Urinary bladder (tissue), 4 donors: ENCODE results near the gene SLC9A4. TPM values are rescaled to one million over a fixed set of nuclear protein-coding genes. Genes with fewer than 3 reads are reported as not detected.
A peak's percentile ranks its signal among the peaks of the same experiment; 100 is the strongest.

Source experiments
- DNase-seq: peaks from one replicate; pipeline ENCODE4 v3.0.0-alpha.2; 2015; ENCODE audit errors: extremely low spot score
- H3K27ac ChIP-seq: one replicate; pipeline ENCODE4 v1.5.1; 2013; ENCODE audit warnings: low read depth, mild to moderate bottlenecking, moderate library complexity
- H3K36me3 ChIP-seq: one replicate; pipeline ENCODE4 v1.6.1; 2013; ENCODE audit warnings: mild to moderate bottlenecking, moderate library complexity; ENCODE audit not compliant: insufficient read depth
- H3K4me1 ChIP-seq: one replicate; pipeline ENCODE4 v1.6.1; 2013; ENCODE audit warnings: mild to moderate bottlenecking, moderate library complexity; ENCODE audit not compliant: insufficient read depth
- H3K4me3 ChIP-seq: one replicate; pipeline ENCODE4 v1.5.1; 2013; ENCODE audit warnings: low read depth, low read length
- WGBS: extraction: QIAGEN DNeasy Blood & Tissue Kit; methylation state at CpG from one replicate; pipeline ENCODE4 v1.1.7; 2013; 5-methylcytosine and 5-hydroxymethylcytosine counted together
- polyA plus RNA-seq: library from polyadenylated mRNA; stranded (reverse); fragments of 200-250 nt; gene quantifications from one replicate; pipeline ENCODE4 v1.2.3, GENCODE V29; 2013
- total RNA-seq: library from RNA; depleted of rRNA; stranded (reverse); fragments of >200 nt; gene quantifications from one replicate; pipeline ENCODE4 v1.2.3, GENCODE V29; 2014
- donor health status: healthy with polysubstance abuse.
- donor health status: healthy.

The SLC9A4 gene
- total and polyA plus RNA-seq, 2 donors = 0.22 to 2.9 TPM

GRCh38 chr2:102499558-102499957 lies 26.5 kb downstream of the SLC9A4 start:
- Histone ChIP-seq H3K4me3 (no peak overlapping the region), H3K27ac (no peak overlapping the region), H3K4me1 (no peaks in the 10 kb centered on the region), H3K36me3 (no peaks in the 10 kb centered on the region)
- DNase-seq = no peak
- 73% methylated on average over 1 of the region's 1 CpG for WGBS

- H3K4me1 ChIP-seq = no peaks in the 10 kb centered on the region
- 81% methylated on average over 8 of the region's 8 CpGs for WGBS
- DNase-seq = no peak
- H3K27ac ChIP-seq = no peak overlapping the region
- H3K4me3 ChIP-seq = no peak overlapping the region
- no peaks in the 10 kb centered on the region for H3K36me3 ChIP-seq
Observed at GRCh38 chr2:102502576-102502975, 29.6 kb downstream of the SLC9A4 start.

- no peak overlapping the region for H3K4me3 ChIP-seq
- no peak for DNase-seq
- no peaks in the 10 kb centered on the region for H3K4me1 ChIP-seq
- H3K27ac ChIP-seq = no peak overlapping the region
- no peaks in the 10 kb centered on the region for H3K36me3 ChIP-seq
- 77% methylated on average over 8 of the region's 8 CpGs for WGBS
Observed at GRCh38 chr2:102504833-102505232, 31.8 kb downstream of the SLC9A4 start.

- Histone ChIP-seq H3K36me3 (no peaks in the 10 kb centered on the region), H3K27ac (no peak overlapping the region), H3K4me1 (no peaks in the 10 kb centered on the region), H3K4me3 (no peak overlapping the region)
- peak; percentile 69 for DNase-seq
- 59% methylated on average over 10 of the region's 10 CpGs for WGBS
Observed at GRCh38 chr2:102505290-102505689, 32.3 kb downstream of the SLC9A4 start.

GRCh38 chr2:102506743-102507142 lies 33.7 kb downstream of the SLC9A4 start:
- Histone ChIP-seq H3K4me3 (no peak overlapping the region), H3K4me1 (no peaks in the 10 kb centered on the region), H3K36me3 (no peaks in the 10 kb centered on the region), H3K27ac (no peak overlapping the region)
- DNase-seq = no peak
- WGBS = 75% methylated on average over 5 of the region's 5 CpGs

- DNase-seq = no peak
- no peaks in the 10 kb centered on the region for H3K36me3 ChIP-seq
Observed at GRCh38 chr2:102508863-102509262, 35.8 kb downstream of the SLC9A4 start.

GRCh38 chr2:102509749-102510148 lies 36.7 kb downstream of the SLC9A4 start:
- no peak for DNase-seq
- no peak overlapping the region for H3K4me3 ChIP-seq
- 72% methylated on average over 2 of the region's 2 CpGs for whole genome bisulfite sequencing
- no peaks in the 10 kb centered on the region for H3K36me3 ChIP-seq
- H3K4me1 ChIP-seq = no peaks in the 10 kb centered on the region
- no peak overlapping the region for H3K27ac ChIP-seq

More at GRCh38 chr2:102508863-102509262, 35.8 kb downstream of the SLC9A4 start:
- no peak overlapping the region for H3K27ac ChIP-seq
- H3K4me3 ChIP-seq = no peak overlapping the region
- WGBS = 53% methylated on average over 4 of the region's 4 CpGs
- no peaks in the 10 kb centered on the region for H3K4me1 ChIP-seq

GRCh38 chr2:102510791-102511575 lies 38.0 kb downstream of the SLC9A4 start:
- WGBS = 76% methylated on average over 2 of the region's 2 CpGs

GRCh38 chr2:102512161-102512560 lies 39.1 kb downstream of the SLC9A4 start:
- H3K4me3 ChIP-seq = no peak overlapping the region
- no peaks in the 10 kb centered on the region for H3K4me1 ChIP-seq
- no peak overlapping the region for H3K27ac ChIP-seq
- no peaks in the 10 kb centered on the region for H3K36me3 ChIP-seq
- WGBS = 86% methylated on average over 4 of the region's 4 CpGs
- no peak for DNase-seq

More at GRCh38 chr2:102510791-102511575, 38.0 kb downstream of the SLC9A4 start:
- Histone ChIP-seq H3K4me3 (no peak overlapping the region), H3K36me3 (no peaks in the 10 kb centered on the region), H3K27ac (no peak overlapping the region), H3K4me1 (no peaks in the 10 kb centered on the region)
- DNase-seq = no peak

- Histone ChIP-seq H3K4me1 (no peaks in the 10 kb centered on the region), H3K27ac (no peak overlapping the region), H3K36me3 (no peaks in the 10 kb centered on the region), H3K4me3 (no peak overlapping the region)
- DNase-seq = no peak
- 96% methylated on average over 11 of the region's 11 CpGs for WGBS
Observed at GRCh38 chr2:102513355-102513939, 40.4 kb downstream of the SLC9A4 start.

- Histone ChIP-seq H3K4me3 (no peak overlapping the region), H3K4me1 (no peaks in the 10 kb centered on the region), H3K36me3 (no peaks in the 10 kb centered on the region), H3K27ac (no peak overlapping the region)
- WGBS = 59% methylated on average over 7 of the region's 7 CpGs
- peak; percentile 31 for DNase-seq
Observed at GRCh38 chr2:102514061-102514785, 41.2 kb downstream of the SLC9A4 start.

- Histone ChIP-seq H3K4me3 (no peak overlapping the region), H3K27ac (no peak overlapping the region), H3K36me3 (no peaks in the 10 kb centered on the region), H3K4me1 (no peaks in the 10 kb centered on the region)
- WGBS = 64% methylated on average over 5 of the region's 5 CpGs
- DNase-seq = no peak
Observed at GRCh38 chr2:102515851-102516250, 42.8 kb downstream of the SLC9A4 start.

GRCh38 chr2:102518170-102518569 lies 45.1 kb downstream of the SLC9A4 start:
- no peak for DNase-seq

GRCh38 chr2:102520009-102520408 lies 47.0 kb downstream of the SLC9A4 start:
- Histone ChIP-seq H3K36me3 (no peaks in the 10 kb centered on the region), H3K4me1 (no peaks in the 10 kb centered on the region), H3K27ac (no peak overlapping the region), H3K4me3 (no peak overlapping the region)
- DNase-seq = no peak
- 37% methylated on average over 2 of the region's 2 CpGs for WGBS

More at GRCh38 chr2:102518170-102518569, 45.1 kb downstream of the SLC9A4 start:
- Histone ChIP-seq H3K4me3 (no peak overlapping the region), H3K4me1 (no peaks in the 10 kb centered on the region), H3K36me3 (no peaks in the 10 kb centered on the region), H3K27ac (no peak overlapping the region)
- WGBS = 29% methylated on average over 3 of the region's 3 CpGs
